Measurements from ENCODE around the gene BRD7. TPM values are rescaled to one million over a fixed set of nuclear protein-coding genes. Genes with fewer than 3 reads are reported as not detected.

BRD7 gene
- total RNA-seq, 2 donors from 2014 or later, result 56.9 to 63.5 TPM

DNA sequence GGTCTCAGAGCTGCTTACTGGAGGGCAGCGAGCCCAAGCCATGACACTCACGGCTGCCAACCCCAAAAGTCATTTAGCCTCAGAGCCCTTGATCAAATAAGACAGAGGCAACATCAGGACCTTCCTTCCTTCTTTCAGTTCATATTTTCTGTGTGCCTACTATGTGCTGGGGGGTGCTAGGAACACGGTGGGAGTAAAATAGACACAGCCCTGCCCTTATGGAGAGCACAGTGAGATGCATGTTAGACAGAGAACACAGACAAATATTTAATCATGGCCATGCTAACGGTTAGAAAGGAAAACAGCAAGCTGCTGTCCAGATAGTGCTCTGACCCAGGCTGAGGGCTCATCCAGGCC, 4.5 kb upstream of the BRD7 start:
- peaks cover 9 to 29% of the 10 kb centered on the region in 2 donors for H3K4me1 ChIP-seq (ENCODE audit: control insufficient read depth in 1 of 2, low read depth in 2 of 2)
- H3K4me3 ChIP-seq, result no peak overlapping the region
- no peak for DNase-seq (ENCODE audit: low spot score)
- H3K27ac ChIP-seq, result peak overlapping the region; percentile 59 to 70
- no peaks in the 10 kb centered on the region for H3K9me3 ChIP-seq
- H3K27me3 ChIP-seq (replicated peaks; ENCODE audit: insufficient read depth), result no peaks in the 10 kb centered on the region
- ATAC-seq (ENCODE audit: insufficient number of reproducible peaks, low FRiP score, low read depth), result no peak
- H3K36me3 ChIP-seq, result no peaks in the 10 kb centered on the region
- TF ChIP-seq, protein P1, sequence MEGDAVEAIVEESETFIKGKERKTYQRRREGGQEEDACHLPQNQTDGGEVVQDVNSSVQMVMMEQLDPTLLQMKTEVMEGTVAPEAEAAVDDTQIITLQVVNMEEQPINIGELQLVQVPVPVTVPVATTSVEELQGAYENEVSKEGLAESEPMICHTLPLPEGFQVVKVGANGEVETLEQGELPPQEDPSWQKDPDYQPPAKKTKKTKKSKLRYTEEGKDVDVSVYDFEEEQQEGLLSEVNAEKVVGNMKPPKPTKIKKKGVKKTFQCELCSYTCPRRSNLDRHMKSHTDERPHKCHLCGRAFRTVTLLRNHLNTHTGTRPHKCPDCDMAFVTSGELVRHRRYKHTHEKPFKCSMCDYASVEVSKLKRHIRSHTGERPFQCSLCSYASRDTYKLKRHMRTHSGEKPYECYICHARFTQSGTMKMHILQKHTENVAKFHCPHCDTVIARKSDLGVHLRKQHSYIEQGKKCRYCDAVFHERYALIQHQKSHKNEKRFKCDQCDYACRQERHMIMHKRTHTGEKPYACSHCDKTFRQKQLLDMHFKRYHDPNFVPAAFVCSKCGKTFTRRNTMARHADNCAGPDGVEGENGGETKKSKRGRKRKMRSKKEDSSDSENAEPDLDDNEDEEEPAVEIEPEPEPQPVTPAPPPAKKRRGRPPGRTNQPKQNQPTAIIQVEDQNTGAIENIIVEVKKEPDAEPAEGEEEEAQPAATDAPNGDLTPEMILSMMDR (IDR thresholded peaks at IDR 0.05), result no peak

DNA sequence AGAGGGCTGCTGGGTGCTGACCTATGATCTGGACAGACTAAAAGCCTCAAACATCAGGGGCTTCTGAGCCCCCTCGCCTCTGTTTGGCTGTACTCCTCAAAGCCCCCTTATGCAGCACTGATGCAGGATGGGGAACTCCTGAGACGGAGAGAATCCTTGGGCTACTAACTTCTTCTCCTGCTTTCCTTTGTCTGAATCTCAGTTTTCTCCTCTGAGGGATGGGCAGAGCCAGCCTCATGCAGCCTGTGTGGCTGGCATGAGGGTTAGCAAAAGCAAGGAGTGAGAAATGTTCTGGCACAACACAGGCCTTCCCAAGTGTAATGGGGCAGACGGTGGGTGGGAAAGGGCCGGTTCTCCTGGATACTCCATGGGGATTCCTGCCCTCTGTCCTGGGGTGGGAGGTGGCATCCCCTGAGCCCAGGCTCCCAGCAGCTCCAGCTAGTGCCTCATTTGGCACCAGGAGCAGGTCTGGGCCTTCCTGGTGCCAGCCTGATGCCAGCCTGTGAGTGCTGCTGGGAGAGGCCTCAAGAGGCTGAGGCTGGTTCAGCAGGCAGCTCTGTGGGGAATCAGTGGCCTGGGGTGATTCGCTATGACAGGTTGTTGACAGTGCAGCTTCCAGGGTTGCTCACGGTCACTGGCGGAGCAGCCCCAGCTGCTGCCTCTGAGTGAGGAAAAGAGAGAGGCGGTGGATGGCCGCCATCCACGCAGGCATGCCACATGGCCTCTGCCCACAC, 4.0 kb upstream of the BRD7 start:
- no peak overlapping the region for H3K4me3 ChIP-seq
- TF ChIP-seq, protein P1 (IDR thresholded peaks at IDR 0.05), result no peak
- no peaks in the 10 kb centered on the region for H3K27me3 ChIP-seq (replicated peaks; ENCODE audit: insufficient read depth)
- H3K4me1 ChIP-seq (ENCODE audit: control insufficient read depth in 1 of 2, low read depth in 2 of 2), result peaks cover 10 to 30% of the 10 kb centered on the region in 2 donors
- H3K36me3 ChIP-seq, result no peaks in the 10 kb centered on the region
- peak; percentile 26 for ATAC-seq (ENCODE audit: insufficient number of reproducible peaks, low FRiP score, low read depth)
- peak overlapping the region; percentile 70 for H3K27ac ChIP-seq
- H3K9me3 ChIP-seq, result no peaks in the 10 kb centered on the region
- peak; percentile 28 for DNase-seq (ENCODE audit: low spot score)

DNA sequence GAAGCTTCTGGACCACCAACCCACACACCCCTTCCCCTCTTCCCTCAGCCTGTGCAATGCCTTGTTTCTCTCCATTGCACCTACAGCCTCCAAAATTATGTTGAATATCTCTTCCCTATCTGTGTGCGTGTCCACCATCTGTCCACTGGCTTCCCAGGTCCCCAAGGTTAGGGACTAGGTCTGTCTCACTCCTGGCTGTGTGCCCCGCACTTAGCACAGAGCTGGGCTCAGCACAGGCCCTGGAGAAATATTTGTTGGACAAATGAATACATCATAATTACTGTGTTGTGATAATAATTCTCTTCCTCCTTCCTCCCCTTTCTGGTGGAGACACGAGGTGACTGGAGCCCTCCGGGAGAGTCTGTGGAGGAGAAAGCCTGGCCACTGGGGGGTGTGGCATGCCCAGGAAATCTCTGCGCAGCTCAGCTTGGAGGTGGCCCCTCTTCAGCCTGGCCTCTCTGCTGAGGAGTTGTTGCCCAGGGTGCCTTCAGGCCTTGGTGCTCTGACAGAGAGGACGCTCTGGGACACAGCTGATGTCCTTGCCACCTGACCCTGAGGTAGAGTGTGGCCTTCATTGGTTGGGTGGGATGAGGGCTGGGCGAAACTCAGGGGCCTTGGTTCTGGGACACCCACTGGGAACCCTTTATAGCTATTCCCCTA, 3.3 kb upstream of the BRD7 start:
- peak overlapping the region; percentile 70 for H3K27ac ChIP-seq
- no peak for DNase-seq (ENCODE audit: low spot score)
- no peaks in the 10 kb centered on the region for H3K9me3 ChIP-seq
- H3K4me1 ChIP-seq (ENCODE audit: control insufficient read depth in 1 of 2, low read depth in 2 of 2), result peaks cover 17 to 37% of the 10 kb centered on the region in 2 donors
- TF ChIP-seq, protein P1 (IDR thresholded peaks at IDR 0.05), result no peak
- no peaks in the 10 kb centered on the region for H3K27me3 ChIP-seq (replicated peaks; ENCODE audit: insufficient read depth)
- ATAC-seq (ENCODE audit: insufficient number of reproducible peaks, low FRiP score, low read depth), result no peak
- no peaks in the 10 kb centered on the region for H3K36me3 ChIP-seq
- H3K4me3 ChIP-seq, result no peak overlapping the region

DNA sequence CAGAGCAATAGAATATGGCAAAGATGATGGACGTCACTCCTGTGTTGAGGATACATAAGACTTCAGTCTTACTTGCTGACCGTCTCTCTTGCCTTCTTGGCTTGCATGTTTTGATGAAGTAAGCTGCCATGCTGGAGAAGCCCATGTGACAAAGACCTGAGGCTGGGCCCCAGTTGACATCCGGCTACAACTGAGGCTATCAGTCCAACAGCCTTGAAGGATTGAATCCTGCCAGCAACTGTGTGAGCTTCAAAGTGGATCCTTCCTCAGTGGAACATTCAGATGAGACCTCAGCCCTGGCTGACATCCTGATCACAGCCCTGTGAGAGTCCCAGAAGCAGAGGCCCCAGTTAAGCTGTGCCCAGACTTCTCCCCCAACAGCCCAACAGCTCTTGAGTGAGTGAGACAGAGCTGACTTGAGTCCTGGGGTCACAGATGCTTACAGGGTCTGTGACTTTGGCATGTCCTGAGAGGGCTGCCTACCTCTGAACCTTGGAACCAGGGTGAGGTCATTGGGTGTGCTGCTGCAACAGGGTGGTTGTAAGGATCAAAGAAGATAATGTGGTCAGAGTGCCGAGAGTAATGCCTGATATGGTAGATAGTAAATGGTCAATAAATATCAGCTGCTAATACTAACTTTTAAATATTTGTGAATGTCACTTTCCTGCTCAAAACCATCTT, 2.4 kb upstream of the BRD7 start:
- TF ChIP-seq, protein P1 (IDR thresholded peaks at IDR 0.05), result no peak
- Histone ChIP-seq H3K4me1 (ENCODE audit: control insufficient read depth in 1 of 2, low read depth in 2 of 2) (peaks cover 26 to 46% of the 10 kb centered on the region in 2 donors), H3K4me3 (no peak overlapping the region), H3K27me3 (replicated peaks; ENCODE audit: insufficient read depth) (no peaks in the 10 kb centered on the region), H3K9me3 (no peaks in the 10 kb centered on the region), H3K36me3 (no peaks in the 10 kb centered on the region), H3K27ac (no peak overlapping the region)
- no peak for ATAC-seq (ENCODE audit: insufficient number of reproducible peaks, low FRiP score, low read depth)
- DNase-seq (ENCODE audit: low spot score), result no peak

DNA sequence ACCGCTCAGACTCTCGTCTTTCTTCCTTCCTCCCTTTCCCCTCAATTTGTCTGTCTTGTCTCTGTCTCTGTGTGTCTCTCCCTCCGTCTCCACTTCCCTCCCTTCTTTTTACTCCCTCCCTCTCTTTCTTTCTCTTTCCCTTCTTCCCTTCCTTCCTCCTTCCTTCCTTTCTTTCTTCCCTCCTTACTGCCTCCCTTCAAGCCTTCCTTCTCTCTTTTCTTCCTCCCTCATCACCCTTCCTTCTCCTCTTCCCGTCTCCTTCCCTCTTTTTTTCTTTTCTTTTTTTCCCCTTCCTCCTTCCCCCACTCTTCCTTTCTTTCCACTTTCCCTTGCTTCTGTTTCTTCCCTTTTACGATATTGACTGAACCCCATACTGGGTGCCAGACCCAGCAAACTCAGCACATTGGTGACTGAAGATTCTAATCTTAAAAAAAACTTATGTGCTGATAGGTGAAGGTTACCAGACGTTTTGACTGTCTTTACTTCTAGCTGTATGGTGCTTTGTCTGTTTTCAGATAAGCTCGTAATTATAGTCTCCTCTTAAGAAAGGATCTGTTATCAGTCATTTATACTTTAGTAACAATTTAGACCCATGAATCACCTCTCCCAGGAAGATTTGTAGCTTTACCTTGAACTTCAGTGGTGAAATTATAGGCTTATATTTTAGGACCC, 481 bp upstream of the BRD7 start:
- no peak for DNase-seq (ENCODE audit: low spot score)
- H3K36me3 ChIP-seq, result no peaks in the 10 kb centered on the region
- H3K4me1 ChIP-seq (ENCODE audit: control insufficient read depth in 1 of 2, low read depth in 2 of 2), result peaks cover 32 to 60% of the 10 kb centered on the region in 2 donors
- H3K27ac ChIP-seq, result peak overlapping the region; percentile 65 to 77
- peak; percentile 2 for ATAC-seq (ENCODE audit: insufficient number of reproducible peaks, low FRiP score, low read depth)
- H3K27me3 ChIP-seq (replicated peaks; ENCODE audit: insufficient read depth), result no peaks in the 10 kb centered on the region
- TF ChIP-seq, protein P1 (IDR thresholded peaks at IDR 0.05), result no peak
- peak overlapping the region; percentile 74 for H3K4me3 ChIP-seq
- H3K9me3 ChIP-seq, result no peaks in the 10 kb centered on the region
